K562 (cell line): Measurements from ENCODE around the gene CD8A. TPM values are rescaled to one million over a fixed set of nuclear protein-coding genes. Genes with fewer than 3 reads are reported as not detected.

ENCODE experiments used
- ATF3 ChIP-seq, 2 experiments: fragments of 450-650 bp in 1 of 2; sonication (generic) in 1 of 2; formaldehyde crosslinking in 1 of 2; IDR thresholded peaks in 1 of 2; conservative IDR thresholded peaks in 1 of 2; 2 replicates each; pipeline versions ENCODE4 v1.6.1 to v1.8.1; 2016 to 2023; ENCODE audit warnings: mild to moderate bottlenecking in 2 of 2, moderate library complexity in 2 of 2, inconsistent platforms in 1 of 2, missing genetic modification reagents in 1 of 2
- GTF2E2 ChIP-seq: fragments of 200-800 bp; sonication (Bioruptor generic); IDR thresholded peaks from 2 replicates; pipeline ENCODE4 v1.6.1; 2016; ENCODE audit warnings: missing genetic modification characterization, missing compliant biosample characterization
- HNRNPL ChIP-seq: fragments of 200-400 bp; formaldehyde crosslinking; IDR thresholded peaks from 2 replicates; pipeline ENCODE4 v1.6.1; 2017; ENCODE audit warnings: low read depth, mild to moderate bottlenecking, low read length
- JUND ChIP-seq, 2 experiments: IDR thresholded peaks; 2 replicates in 1 of 2; 3 replicates in 1 of 2; pipeline ENCODE4 v1.6.1; 2011; ENCODE audit warnings: borderline replicate concordance in 2 of 2, low read depth in 2 of 2, low read length in 2 of 2, improper control_type of control experiment in 1 of 2, missing biosample characterization in 1 of 2, missing genetic modification characterization in 1 of 2, missing genetic modification reagents in 1 of 2
- MCM7 ChIP-seq, 2 experiments: fragments of 450-650 bp; IDR thresholded peaks; 2 replicates each; pipeline ENCODE4 v1.6.1; 2016 to 2018
- MIER1 ChIP-seq: fragments of 450-650 bp; IDR thresholded peaks from 2 replicates; pipeline ENCODE4 v1.6.1; 2016; ENCODE audit warnings: antibody characterized with exemption, mild to moderate bottlenecking, low read depth
- RERE ChIP-seq: sonication (generic); formaldehyde crosslinking; IDR thresholded peaks from 2 replicates; pipeline ENCODE4 v1.8.0; 2023; ENCODE audit warnings: missing genetic modification reagents, mild to moderate bottlenecking, borderline replicate concordance
- THAP12 ChIP-seq: fragments of 250-450 bp; sonication (Bioruptor Pico); IDR thresholded peaks from 2 replicates; pipeline ENCODE4 v1.9.0; 2021; ENCODE audit warnings: mild to moderate bottlenecking, inconsistent platforms
- ZBTB7A ChIP-seq: IDR thresholded peaks from 2 replicates; pipeline ENCODE4 v1.6.1; 2011; ENCODE audit warnings: low read depth, mild to moderate bottlenecking, low read length, moderate library complexity, borderline replicate concordance; ENCODE audit not compliant: control insufficient read depth
- ZNF175 ChIP-seq: fragments of 200-800 bp; sonication (Bioruptor generic); IDR thresholded peaks from 2 replicates; pipeline ENCODE4 v1.6.1; 2016; ENCODE audit warnings: low read depth, mild to moderate bottlenecking, missing genetic modification characterization, missing compliant biosample characterization
- polyA plus RNA-seq, 8 experiments: library from polyadenylated mRNA; depleted of rRNA in 4 of 8; stranded (reverse) in 5 of 8; unstranded in 3 of 8; fragments of >200 nt; fragmentation: Nextera tagmentation in 2 of 8; fragmentation: Illumina TruSeq in 1 of 8; extraction: Ambion mirVana in 2 of 8; extraction: Trizol in 1 of 8; gene quantifications; 2 replicates each; pipeline versions ENCODE4 v1.2.1 to v1.2.3, GENCODE V29; 2011 to 2014; ENCODE audit warnings: inconsistent platforms in 1 of 8, missing spikeins in 1 of 8
- total RNA-seq, 7 experiments: library from RNA; depleted of rRNA in 6 of 7; stranded (reverse); fragments of >200 nt in 6 of 7; fragmentation: Illumina TruSeq in 2 of 7; extraction: Trizol in 2 of 7; gene quantifications; 2 replicates each; pipeline versions ENCODE4 v1.2.1 to v1.2.3, GENCODE V29; 2011 to 2021; ENCODE audit warnings: low replicate concordance in 1 of 7
- TF ChIP-seq, protein P1 (sequence below), 2 experiments: fragments of 450-650 bp; IDR thresholded peaks; 2 replicates each; pipeline ENCODE4 v1.6.1; 2018; ENCODE audit warnings: mild to moderate bottlenecking in 2 of 2, low read depth in 1 of 2; ENCODE audit not compliant: partially characterized antibody in 2 of 2

The CD8A gene
- total and polyA plus RNA-seq, 9 of the 15 experiments (the other 6 are each of a cell fraction or from before 2014, with no cell fraction given) = 0.07 TPM; not detected in 8

DNA sequence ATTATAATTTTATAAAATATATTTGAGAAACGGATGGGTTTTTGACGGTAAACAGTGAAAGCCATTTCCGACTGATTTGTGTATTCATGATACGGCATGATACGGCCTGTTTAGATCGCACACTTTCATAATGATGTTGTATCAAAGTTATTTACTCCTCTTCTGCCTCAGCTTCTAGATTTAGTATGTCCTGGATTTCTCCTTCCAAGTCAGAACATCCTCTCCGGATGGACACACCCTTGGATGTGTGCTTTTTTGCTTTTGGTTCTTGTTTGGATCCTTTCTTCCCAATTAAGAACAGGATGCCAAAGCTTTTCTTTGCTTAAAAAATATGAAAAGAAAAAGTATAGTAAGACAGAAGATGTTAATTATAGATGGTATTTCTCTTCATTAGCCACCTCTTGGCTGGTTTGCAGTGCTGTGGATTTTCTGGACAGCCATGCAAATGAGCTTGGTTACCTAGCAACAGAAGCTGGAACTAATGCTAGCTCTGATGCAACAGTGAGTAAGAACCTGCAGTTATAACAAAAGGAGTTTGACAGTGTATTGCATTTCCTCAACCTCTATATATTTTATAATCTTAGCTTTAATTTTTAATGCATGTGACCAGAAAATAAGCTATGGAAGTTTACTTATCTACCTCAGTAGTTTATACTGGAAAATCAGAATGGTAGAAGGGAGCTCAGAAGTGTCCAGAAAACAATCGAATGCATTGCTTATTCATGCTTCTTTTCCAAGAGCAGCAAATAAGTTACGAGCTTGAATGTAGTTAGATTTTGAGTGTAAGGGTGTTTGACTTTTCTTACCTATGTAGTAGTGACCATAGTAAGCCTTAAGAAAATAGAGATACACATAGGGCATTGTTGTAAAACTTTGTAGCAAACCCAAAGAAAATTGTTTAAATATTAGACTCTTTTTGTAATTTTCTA lies 42.7 kb downstream of the CD8A start (continued):
- TF ChIP-seq, protein P1, sequence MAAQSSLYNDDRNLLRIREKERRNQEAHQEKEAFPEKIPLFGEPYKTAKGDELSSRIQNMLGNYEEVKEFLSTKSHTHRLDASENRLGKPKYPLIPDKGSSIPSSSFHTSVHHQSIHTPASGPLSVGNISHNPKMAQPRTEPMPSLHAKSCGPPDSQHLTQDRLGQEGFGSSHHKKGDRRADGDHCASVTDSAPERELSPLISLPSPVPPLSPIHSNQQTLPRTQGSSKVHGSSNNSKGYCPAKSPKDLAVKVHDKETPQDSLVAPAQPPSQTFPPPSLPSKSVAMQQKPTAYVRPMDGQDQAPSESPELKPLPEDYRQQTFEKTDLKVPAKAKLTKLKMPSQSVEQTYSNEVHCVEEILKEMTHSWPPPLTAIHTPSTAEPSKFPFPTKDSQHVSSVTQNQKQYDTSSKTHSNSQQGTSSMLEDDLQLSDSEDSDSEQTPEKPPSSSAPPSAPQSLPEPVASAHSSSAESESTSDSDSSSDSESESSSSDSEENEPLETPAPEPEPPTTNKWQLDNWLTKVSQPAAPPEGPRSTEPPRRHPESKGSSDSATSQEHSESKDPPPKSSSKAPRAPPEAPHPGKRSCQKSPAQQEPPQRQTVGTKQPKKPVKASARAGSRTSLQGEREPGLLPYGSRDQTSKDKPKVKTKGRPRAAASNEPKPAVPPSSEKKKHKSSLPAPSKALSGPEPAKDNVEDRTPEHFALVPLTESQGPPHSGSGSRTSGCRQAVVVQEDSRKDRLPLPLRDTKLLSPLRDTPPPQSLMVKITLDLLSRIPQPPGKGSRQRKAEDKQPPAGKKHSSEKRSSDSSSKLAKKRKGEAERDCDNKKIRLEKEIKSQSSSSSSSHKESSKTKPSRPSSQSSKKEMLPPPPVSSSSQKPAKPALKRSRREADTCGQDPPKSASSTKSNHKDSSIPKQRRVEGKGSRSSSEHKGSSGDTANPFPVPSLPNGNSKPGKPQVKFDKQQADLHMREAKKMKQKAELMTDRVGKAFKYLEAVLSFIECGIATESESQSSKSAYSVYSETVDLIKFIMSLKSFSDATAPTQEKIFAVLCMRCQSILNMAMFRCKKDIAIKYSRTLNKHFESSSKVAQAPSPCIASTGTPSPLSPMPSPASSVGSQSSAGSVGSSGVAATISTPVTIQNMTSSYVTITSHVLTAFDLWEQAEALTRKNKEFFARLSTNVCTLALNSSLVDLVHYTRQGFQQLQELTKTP (IDR thresholded peaks at IDR 0.05; ENCODE audit: low read depth in 1 of 2, partially characterized antibody in 2 of 2) = no peak
- TF ChIP-seq MIER1 = no peak
- no peak for TF ChIP-seq MCM7 (IDR thresholded peaks at IDR 0.05)
- TF ChIP-seq THAP12 (CRISPR knock-in tag) = no peak
- 0 out of 2 replicates have a peak, but pooled peaks have one; percentile 7 for TF ChIP-seq ZNF175
- TF ChIP-seq ATF3 (IDR thresholded peaks at IDR 0.05) = peak; percentile 92
- no peak for TF ChIP-seq ATF3 (CRISPR knock-in tag; conservative IDR thresholded peaks at IDR 0.05)
- TF ChIP-seq RERE (CRISPR knock-in tag) = no peak
- TF ChIP-seq HNRNPL = no peak
- no peak for TF ChIP-seq ZBTB7A
- peak; percentile 71 for TF ChIP-seq JUND (IDR thresholded peaks at IDR 0.05; ENCODE audit: borderline replicate concordance, low read depth, low read length)
- no peak; the same call in 2 of the 3 replicates for TF ChIP-seq JUND (tag; IDR thresholded peaks at IDR 0.05; ENCODE audit: borderline replicate concordance, low read depth, low read length)
- TF ChIP-seq GTF2E2 (tag) = peak; percentile 38; the same call in 1 of the 2 replicates
